ENCODE results near the gene LRTM2. TPM values are rescaled to one million over a fixed set of nuclear protein-coding genes. Genes with fewer than 3 reads are reported as not detected.

The LRTM2 gene
- total RNA-seq, 4 donors from 2014 or later: not detected

- 92 to 94% methylated on average over 6 to 10 of the region's 10 CpGs for whole genome bisulfite sequencing, 2 donors (ENCODE audit: low coverage in 1 of 2)
- TF ChIP-seq POLR2A (IDR thresholded peaks at IDR 0.05) (no peak), CTCF (IDR thresholded peaks at IDR 0.05) (no peak), POLR2AphosphoS5 (IDR thresholded peaks at IDR 0.05) (no peak), EP300 (IDR thresholded peaks at IDR 0.05; ENCODE audit: low read depth) (no peak)
- no peaks in the 10 kb centered on the region for H3K4me1 ChIP-seq
- no peak overlapping the region for H3K4me3 ChIP-seq
- no peaks in the 10 kb centered on the region for H3K36me3 ChIP-seq
- in situ Hi-C loops (cut with MboI; ENCODE audit: low pct_ligation_motif_present in 1 of 4, low pct_unique_long_range_greater_than_20kb in 1 of 4, low sequenced_read_pairs in 3 of 4): no loop called here
- DNase-seq: no peak
- no peaks in the 10 kb centered on the region for H3K9me3 ChIP-seq
- H3K27me3 ChIP-seq: peaks cover 4% of the 10 kb centered on the region
- intact Hi-C loops (cut with DNase I; ENCODE audit: low total_unique reads): no loop called here
- H3K27ac ChIP-seq: no peak overlapping the region
Observed at GRCh38 chr12:1869145-1869544, 48.8 kb downstream of the LRTM2 start.

DNA sequence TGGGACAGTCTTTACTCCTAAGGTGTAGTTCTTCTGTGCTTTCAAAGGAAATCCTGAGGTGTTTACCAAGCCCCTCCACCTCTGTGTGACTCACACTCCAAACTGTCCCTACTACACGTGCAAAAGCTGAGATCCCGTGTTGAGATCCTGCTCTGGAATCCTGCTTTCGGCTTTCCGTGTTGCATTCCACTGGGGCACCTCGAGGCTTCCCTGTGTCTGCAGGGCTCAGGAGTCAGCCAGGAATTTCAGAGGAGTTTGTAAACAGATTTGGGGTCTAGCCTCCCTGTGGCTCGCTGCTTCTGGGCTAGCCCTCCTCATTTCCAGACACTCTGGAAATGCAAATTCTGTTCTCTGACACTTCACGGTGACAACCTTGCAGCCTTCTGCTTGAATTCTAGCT lies 49.7 kb downstream of the LRTM2 start:
- Histone ChIP-seq H3K27ac (no peak overlapping the region), H3K4me3 (no peak overlapping the region), H3K36me3 (no peaks in the 10 kb centered on the region), H3K27me3 (peaks cover 4% of the 10 kb centered on the region), H3K4me1 (no peaks in the 10 kb centered on the region), H3K9me3 (no peaks in the 10 kb centered on the region)
- intact Hi-C loops (cut with DNase I; ENCODE audit: low total_unique reads) (no loop called here), in situ Hi-C loops (cut with MboI; ENCODE audit: low pct_ligation_motif_present in 1 of 4, low pct_unique_long_range_greater_than_20kb in 1 of 4, low sequenced_read_pairs in 3 of 4) (no loop called here)
- 40 to 63% methylated on average over 1 to 7 of the region's 7 CpGs for WGBS, 2 donors (ENCODE audit: low coverage in 1 of 2)
- DNase-seq: no peak
- TF ChIP-seq POLR2AphosphoS5 (IDR thresholded peaks at IDR 0.05) (no peak), CTCF (IDR thresholded peaks at IDR 0.05) (no peak), POLR2A (IDR thresholded peaks at IDR 0.05) (no peak), EP300 (IDR thresholded peaks at IDR 0.05; ENCODE audit: low read depth) (no peak)

GRCh38 chr12:1870998-1871917 lies 50.9 kb downstream of the LRTM2 start:
- in situ Hi-C loops (cut with MboI; ENCODE audit: low pct_ligation_motif_present in 1 of 4, low pct_unique_long_range_greater_than_20kb in 1 of 4, low sequenced_read_pairs in 3 of 4): no loop called here
- Histone ChIP-seq H3K4me3 (no peak overlapping the region), H3K36me3 (no peaks in the 10 kb centered on the region), H3K27ac (no peak overlapping the region), H3K9me3 (no peaks in the 10 kb centered on the region), H3K27me3 (peaks cover 4% of the 10 kb centered on the region), H3K4me1 (no peaks in the 10 kb centered on the region)
- TF ChIP-seq CTCF (IDR thresholded peaks at IDR 0.05) (no peak), POLR2A (IDR thresholded peaks at IDR 0.05) (no peak), POLR2AphosphoS5 (IDR thresholded peaks at IDR 0.05) (no peak), EP300 (IDR thresholded peaks at IDR 0.05; ENCODE audit: low read depth) (no peak)
- no peak for DNase-seq
- intact Hi-C loops (cut with DNase I; ENCODE audit: low total_unique reads): no loop called here
- WGBS, 2 donors (ENCODE audit: low coverage in 1 of 2): 60 to 90% methylated on average over 5 to 24 of the region's 24 CpGs

DNA sequence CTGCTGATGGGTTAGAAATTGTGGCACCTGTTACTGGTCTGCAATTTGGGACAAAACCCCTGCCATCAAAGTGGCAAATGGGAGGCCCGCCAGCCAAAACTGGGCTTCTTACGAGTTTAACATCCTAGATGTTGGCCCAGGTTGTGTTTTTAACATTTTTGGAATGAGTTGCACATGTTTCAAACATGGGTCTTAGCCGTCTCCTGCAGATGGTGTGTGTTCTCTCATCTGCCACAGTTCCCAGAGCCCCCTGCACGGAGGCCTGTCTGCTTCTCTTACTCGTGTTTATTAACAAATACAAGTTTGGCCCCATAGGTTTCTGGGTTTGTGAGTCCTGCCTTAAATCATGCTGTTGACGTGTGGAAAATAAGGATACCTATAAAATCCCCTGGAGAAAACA lies 51.6 kb downstream of the LRTM2 start:
- H3K27ac ChIP-seq: no peak overlapping the region
- no peaks in the 10 kb centered on the region for H3K36me3 ChIP-seq
- in situ Hi-C loops (cut with MboI; ENCODE audit: low pct_ligation_motif_present in 1 of 4, low pct_unique_long_range_greater_than_20kb in 1 of 4, low sequenced_read_pairs in 3 of 4): no loop called here
- WGBS, 2 donors (ENCODE audit: low coverage in 1 of 2): 78 to 100% methylated on average over 1 to 6 of the region's 6 CpGs
- H3K4me3 ChIP-seq: no peak overlapping the region
- intact Hi-C loops (cut with DNase I; ENCODE audit: low total_unique reads): no loop called here
- DNase-seq: no peak
- TF ChIP-seq POLR2A (IDR thresholded peaks at IDR 0.05) (no peak), CTCF (IDR thresholded peaks at IDR 0.05) (no peak), POLR2AphosphoS5 (IDR thresholded peaks at IDR 0.05) (no peak), EP300 (IDR thresholded peaks at IDR 0.05; ENCODE audit: low read depth) (no peak)
- H3K27me3 ChIP-seq: peaks cover 4% of the 10 kb centered on the region
- H3K4me1 ChIP-seq: no peaks in the 10 kb centered on the region
- H3K9me3 ChIP-seq: no peaks in the 10 kb centered on the region

Measured in transverse colon (tissue), 4 donors.